HG03378 (cell line): ENCODE data around the gene DNAJC22.
A peak's percentile ranks its signal among the peaks of the same experiment; 100 is the strongest.
"Not testable (repeated sequence)": the region's sequence is repeated elsewhere in the genome, so short reads cannot be mapped to it uniquely, and the experiment has no call there.

Source experiments
- ATAC-seq: cut with Tn5 transposase; IDR thresholded peaks from one replicate; pipeline ENCODE4 v1.9.1; 2021; ENCODE audit warnings: mild to moderate bottlenecking, moderate library complexity; ENCODE audit not compliant: unreplicated experiment

The DNAJC22 gene

GRCh38 chr12:49346659-49347310, at the start of gene DNAJC22:
Gene DNAJC22 (plus strand): TSS chr12:49346888. CDS start chr12:49348873, 1,985 bp downstream.
- ATAC-seq = no peak

- no peak for ATAC-seq
These were observed 49.0 kb upstream of the DNAJC22 start for GRCh38 chr12:49297695-49298060.

GRCh38 chr12:49298160-49298559, 48.5 kb upstream of the DNAJC22 start:
- ATAC-seq = no peak

- ATAC-seq = no peak
These were observed 44.9 kb upstream of the DNAJC22 start for GRCh38 chr12:49301760-49302159.

- ATAC-seq = no peak
These were observed 42.5 kb upstream of the DNAJC22 start for GRCh38 chr12:49304161-49304560.

- no peak for ATAC-seq
These were observed 40.8 kb upstream of the DNAJC22 start for GRCh38 chr12:49305762-49306510.

GRCh38 chr12:49309386-49309785, 37.3 kb upstream of the DNAJC22 start:
- ATAC-seq = no peak

GRCh38 chr12:49310451-49311000, 36.2 kb upstream of the DNAJC22 start:
- not testable (repeated sequence) for ATAC-seq

GRCh38 chr12:49314811-49315210, 31.9 kb upstream of the DNAJC22 start:
- no peak for ATAC-seq

GRCh38 chr12:49317118-49317517, 29.6 kb upstream of the DNAJC22 start:
- ATAC-seq = not testable (repeated sequence)

- ATAC-seq = not testable (repeated sequence)
These were observed 26.1 kb upstream of the DNAJC22 start for GRCh38 chr12:49320411-49321103.

GRCh38 chr12:49322367-49322707, 24.4 kb upstream of the DNAJC22 start:
- no peak for ATAC-seq

- ATAC-seq = peak; percentile 94
These were observed 23.8 kb upstream of the DNAJC22 start, which contains the start of gene TROAP for GRCh38 chr12:49322708-49323523. Gene TROAP (plus strand): TSS chr12:49323255. CDS start chr12:49323609, 354 bp downstream.

- no peak for ATAC-seq
These were observed 23.1 kb upstream of the DNAJC22 start for GRCh38 chr12:49323524-49324097.

- no peak for ATAC-seq
These were observed 21.1 kb upstream of the DNAJC22 start for GRCh38 chr12:49325606-49326005.

- no peak for ATAC-seq
These were observed 19.3 kb upstream of the DNAJC22 start for GRCh38 chr12:49327368-49327767.

GRCh38 chr12:49327887-49328286, 18.8 kb upstream of the DNAJC22 start:
- no peak for ATAC-seq

- no peak for ATAC-seq
These were observed 17.9 kb upstream of the DNAJC22 start for GRCh38 chr12:49328816-49329215.

- no peak for ATAC-seq
These were observed 16.6 kb upstream of the DNAJC22 start for GRCh38 chr12:49330032-49330619.
